Posterior vena cava (tissue), 2 donors: ENCODE measurements around the gene NCAM1. TPM values are rescaled to one million over a fixed set of nuclear protein-coding genes. Genes with fewer than 3 reads are reported as not detected.

Experiments
- DNase-seq: peaks from one replicate; pipeline ENCODE4 v3.0.0-alpha.2; 2020; ENCODE audit warnings: low spot score
- intact Hi-C, 2 donors: fragments of 100-400 bp; cut with DNase I; formaldehyde crosslinking; loops; one replicate each; pipeline versions ENCODE4 v1.14.1 to v1.14.2; 2022 to 2023
- total RNA-seq, 2 donors: library from RNA; stranded (reverse); fragmentation: NEBNext Ultra II Directional; extraction: Animal tissue kit (Norgen Biotek cat#: 25700); gene quantifications; one replicate each; pipeline ENCODE4 v1.2.1, GENCODE V29; 2021
- donor health status: DM: yes; HTN: yes; CAD: no.
- donor health status: DM: yes; HTN: yes; CAD: no.

NCAM1 gene
- total RNA-seq, 2 donors from 2014 or later: 76.8 to 134 TPM

DNA sequence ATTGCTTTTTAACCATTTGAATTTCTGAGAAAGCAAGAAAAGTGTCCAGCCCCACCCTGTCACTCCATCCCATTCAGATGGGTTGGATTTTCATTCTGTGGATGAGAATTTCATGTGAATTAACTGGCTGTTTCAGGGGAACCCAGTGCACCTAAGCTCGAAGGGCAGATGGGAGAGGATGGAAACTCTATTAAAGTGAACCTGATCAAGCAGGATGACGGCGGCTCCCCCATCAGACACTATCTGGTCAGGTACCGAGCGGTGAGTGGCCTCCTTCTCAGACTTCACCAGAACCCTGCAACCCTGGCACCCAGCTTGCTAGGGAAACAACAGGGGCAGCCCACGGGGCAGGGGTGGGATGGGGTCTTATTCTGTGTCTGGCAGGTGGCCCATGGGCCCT is 294.5 kb downstream of the NCAM1 start:
- no peak for DNase-seq
- intact Hi-C loops: no loop called here

DNA sequence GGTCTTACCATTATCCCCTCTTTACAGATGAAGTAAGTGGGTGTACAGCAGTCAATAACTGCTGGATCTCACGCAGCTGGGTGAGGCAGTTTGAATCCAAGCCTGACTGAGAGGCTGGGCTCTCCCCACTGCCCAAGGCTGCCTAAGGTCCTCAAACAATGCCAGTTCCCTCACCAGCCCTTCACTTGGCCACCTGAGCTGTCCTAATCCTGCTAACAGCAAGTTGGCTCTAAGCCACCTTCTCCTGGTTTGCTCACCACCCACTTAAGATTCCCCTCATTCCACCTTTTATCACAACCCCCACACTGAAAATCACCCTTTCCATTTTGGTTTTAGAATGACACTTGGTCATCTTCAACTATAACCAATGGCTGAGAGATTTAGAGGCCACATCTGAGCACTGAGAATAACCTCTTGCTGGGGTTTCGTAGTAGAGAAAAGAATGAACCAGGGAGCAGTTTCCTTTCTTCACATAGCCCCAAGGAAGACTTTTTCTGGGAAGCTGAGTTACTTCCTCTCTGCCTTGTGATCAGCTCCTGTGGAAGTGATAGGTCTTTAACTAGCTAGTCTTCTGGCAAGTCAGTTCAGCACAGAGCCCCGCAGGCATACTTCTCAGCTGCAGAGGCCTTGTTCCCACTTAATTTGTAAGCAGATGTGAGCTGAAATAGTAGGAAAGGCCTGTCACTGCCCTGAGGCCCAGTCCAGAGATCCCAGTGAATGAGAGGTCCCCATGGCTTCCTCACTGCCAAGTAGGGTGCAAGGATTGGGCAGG is 295.4 kb downstream of the NCAM1 start:
- no peak for DNase-seq

DNA sequence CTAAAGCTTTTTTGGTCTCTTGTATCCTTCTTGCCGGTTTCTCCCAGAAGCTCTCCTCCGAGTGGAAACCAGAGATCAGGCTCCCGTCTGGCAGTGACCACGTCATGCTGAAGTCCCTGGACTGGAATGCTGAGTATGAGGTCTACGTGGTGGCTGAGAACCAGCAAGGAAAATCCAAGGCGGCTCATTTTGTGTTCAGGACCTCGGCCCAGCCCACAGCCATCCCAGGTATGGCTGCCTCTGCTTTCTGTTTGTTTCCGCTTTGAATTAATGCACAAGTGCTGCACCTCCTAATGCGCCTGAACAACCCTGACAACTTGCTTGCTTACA is 298.8 kb downstream of the NCAM1 start:
- intact Hi-C loops: no loop called here

More for the DNA sequence above, 295.4 kb downstream of the NCAM1 start:
- intact Hi-C loops: no loop called here

DNA sequence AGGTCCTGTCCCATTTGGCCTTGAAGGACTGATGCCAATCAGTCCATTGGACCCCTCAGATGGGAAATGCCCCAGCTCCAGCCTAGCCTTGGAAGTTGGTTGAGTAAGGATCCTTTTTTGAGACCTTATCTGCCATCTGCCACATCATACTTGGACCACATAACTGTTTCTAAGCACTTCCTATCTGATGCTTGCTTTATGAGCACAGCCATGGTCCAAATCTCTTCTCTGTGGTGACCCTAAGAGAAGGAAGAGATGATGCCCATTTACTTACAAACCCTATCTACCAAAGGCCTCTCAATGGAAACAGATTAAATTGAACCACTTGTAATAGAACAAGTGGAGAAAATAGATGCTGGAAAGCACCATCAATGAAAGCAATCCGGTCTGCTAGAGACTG is 299.3 kb downstream of the NCAM1 start:
- intact Hi-C loops: no loop called here
- DNase-seq: no peak

More for the DNA sequence above, 298.8 kb downstream of the NCAM1 start:
- no peak for DNase-seq

DNA sequence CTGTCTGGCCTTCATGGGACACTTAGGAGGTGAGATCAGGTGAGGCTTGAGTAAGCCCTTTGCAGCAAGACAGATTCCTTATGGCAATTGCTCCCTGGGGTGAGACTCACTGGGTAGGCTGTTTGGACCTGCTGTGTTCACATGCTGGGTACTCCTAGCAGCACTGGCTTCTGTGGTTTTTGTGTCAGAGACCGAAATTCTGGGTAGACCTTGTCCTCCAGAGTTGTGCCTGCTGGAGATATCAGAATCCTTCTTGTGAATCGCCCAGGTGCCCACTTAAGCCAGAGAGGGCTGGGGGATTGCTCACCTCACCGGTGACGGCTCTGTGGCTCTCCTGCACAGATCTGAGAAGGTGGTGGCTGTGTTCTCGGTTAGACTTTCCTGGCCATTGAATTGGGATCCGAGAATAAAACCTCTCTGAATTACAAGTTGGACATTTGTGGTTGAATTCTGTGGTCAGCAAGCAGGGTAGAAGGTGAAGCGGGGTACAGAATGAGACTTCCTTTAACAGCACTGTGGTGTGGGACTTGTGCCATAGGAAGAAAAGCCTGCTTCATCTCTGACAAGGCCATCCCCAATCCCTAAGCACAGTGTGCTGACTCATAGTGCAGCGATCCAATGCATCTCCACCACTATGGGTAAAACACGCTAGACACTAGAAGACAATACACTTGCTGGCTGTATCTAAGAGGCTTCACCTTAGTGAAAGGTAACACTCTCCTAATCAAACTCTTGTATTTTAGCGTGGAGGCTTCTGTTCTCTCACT is 300.7 kb downstream of the NCAM1 start:
- no peak for DNase-seq
- intact Hi-C loops: no loop called here

DNA sequence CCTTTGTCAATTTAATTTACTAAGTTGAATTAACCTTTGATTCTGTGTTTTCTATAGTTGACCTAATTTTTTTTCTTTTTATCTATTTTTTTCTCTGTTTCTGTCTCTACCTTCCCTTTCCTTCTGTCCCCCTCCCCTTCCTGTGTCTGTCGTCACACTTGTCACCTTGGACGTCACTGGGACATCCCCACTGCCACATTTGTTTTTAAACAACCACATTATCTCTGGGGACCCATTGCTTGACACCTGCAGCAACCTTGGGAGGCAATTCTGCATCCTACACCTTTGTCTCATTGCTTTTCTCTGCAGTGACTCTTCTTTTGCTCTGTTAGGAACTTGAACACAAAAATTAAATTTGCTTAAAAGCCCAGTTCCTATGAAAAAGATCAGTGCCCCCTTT is 301.4 kb downstream of the NCAM1 start:
- no peak for DNase-seq
- intact Hi-C loops: no loop called here

DNA sequence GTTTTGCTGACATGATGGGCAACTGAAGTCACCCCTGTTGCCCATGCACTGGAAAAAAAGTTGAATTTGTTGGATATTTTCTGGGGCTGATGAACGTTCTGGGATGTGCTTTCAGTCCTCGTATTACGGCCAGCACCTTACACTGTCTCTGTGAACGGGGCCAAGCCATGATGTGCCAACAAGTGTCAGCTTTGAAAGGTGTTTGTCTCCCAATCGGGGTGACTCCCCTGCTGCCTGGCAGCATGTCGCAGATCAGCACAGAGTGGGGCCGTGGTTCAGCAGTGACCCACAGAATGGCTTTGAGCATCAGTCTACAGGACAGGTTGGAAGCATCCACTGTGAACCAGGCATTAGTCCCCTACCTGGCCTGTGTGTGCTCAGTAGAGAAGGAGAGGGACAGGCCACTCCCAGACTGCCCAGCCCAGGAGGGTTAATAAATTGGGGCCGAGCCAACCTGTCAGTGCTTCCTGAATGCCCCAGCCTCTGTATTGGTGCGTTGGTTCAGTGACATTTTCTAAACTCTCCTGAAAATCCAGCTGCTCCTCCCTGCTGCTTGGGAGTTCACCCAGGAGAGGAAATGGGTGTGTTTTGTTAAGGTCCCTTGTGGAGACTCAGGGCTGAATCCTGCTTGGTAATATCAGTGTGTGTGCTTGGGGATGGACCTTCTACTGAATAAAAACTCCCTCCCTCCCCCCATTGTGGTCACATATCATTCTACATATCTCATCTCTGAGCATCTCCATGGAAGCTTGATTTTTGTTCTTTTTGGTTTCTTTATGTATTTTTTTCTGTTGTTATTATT is 302.4 kb downstream of the NCAM1 start:
- no peak for DNase-seq
- intact Hi-C loops: no loop called here

DNA sequence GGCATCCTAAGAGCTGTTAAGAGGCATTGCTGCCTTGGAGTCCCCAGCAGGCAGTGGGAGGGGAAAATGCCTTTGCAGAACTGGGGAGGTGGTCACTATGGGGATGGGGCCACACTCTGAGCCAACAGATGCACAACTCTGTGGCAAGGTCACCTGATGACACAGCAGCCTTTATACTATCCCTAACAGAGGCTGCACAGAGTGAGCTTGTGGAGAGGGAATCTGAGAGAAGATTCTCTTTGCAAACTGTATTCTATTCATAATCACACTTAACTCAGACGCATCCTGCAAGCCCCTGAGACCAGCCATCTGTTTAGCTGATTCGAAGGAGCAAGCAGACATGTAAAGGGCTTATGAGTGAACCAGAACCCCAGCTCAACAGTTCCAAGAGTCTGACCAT is 304.1 kb downstream of the NCAM1 start:
- intact Hi-C loops: no loop called here
- DNase-seq: no peak

DNA sequence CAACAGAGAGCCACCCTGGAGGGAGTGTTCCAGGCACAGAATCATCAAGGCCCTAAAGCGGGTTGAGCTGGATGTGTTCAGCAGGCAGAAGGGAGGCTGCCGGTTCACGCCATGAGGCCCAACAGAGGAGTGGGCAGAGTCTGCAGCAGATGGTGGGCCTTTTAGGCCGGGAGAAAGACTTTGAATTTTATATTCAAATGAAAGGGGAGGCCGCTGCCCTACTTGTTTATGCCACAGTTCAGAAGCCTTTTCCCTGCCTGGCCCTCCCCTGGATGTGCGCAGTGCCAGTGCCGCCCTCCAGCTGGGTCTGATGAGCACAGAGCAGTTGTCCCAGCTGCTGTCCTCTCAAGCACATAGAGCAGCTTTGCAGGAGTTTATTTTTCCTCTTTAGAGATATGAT is 306.3 kb downstream of the NCAM1 start:
- intact Hi-C loops: no loop called here

DNA sequence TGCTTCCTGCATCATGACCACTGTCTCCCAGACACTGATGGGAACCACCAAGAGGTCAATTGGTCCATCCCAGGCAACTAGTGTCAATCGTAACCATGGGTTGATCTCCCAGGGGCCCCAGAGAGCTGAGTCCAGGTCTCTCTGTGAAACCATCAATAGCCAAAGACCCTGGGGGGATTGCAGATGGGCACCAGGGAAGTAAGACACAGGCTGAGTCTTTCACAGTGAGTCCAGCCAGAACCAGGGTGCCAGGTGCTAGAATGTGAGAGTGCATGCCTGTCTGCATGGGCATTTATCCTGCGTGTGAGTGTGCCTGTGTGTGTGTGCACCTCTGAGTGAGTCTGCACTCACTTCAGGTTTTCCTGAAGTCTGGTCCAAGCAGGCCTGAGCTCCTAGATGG is 307.9 kb downstream of the NCAM1 start:
- no peak for DNase-seq
- intact Hi-C loops: no loop called here

More for the DNA sequence above, 306.3 kb downstream of the NCAM1 start:
- no peak for DNase-seq

DNA sequence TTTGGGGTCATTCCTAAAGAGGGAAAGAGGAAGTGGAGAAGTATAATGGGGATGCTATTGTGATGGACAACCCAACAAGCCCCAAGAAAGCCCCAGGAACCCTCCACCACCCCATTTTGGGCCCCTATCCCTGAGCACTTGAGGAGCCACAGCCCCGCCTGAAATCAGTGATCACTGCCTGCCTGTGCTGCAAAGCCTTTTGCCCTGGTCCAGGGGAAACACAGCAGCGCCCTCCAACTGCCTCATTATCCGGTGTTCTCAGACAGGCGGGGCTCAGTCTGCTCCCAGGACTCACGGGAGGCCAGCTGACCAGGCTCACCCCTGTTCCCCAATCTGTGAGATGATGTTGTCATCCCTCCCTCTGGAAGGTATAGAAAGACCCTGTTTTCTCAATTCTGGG is 308.4 kb downstream of the NCAM1 start:
- intact Hi-C loops: no loop called here
- no peak for DNase-seq

DNA sequence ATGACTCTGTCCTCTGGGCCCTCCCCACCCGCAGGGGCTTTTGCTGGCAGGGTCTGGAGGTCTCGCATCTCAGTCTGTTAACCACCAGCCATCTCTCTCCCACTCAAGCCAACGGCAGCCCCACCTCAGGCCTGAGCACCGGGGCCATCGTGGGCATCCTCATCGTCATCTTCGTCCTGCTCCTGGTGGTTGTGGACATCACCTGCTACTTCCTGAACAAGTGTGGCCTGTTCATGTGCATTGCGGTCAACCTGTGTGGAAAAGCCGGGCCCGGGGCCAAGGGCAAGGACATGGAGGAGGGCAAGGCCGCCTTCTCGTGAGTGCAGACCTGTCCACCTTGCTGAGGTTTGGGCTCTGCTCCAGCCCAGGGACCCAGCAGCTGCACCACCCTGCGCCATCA is 308.9 kb downstream of the NCAM1 start:
- no peak for DNase-seq
- intact Hi-C loops: no loop called here

DNA sequence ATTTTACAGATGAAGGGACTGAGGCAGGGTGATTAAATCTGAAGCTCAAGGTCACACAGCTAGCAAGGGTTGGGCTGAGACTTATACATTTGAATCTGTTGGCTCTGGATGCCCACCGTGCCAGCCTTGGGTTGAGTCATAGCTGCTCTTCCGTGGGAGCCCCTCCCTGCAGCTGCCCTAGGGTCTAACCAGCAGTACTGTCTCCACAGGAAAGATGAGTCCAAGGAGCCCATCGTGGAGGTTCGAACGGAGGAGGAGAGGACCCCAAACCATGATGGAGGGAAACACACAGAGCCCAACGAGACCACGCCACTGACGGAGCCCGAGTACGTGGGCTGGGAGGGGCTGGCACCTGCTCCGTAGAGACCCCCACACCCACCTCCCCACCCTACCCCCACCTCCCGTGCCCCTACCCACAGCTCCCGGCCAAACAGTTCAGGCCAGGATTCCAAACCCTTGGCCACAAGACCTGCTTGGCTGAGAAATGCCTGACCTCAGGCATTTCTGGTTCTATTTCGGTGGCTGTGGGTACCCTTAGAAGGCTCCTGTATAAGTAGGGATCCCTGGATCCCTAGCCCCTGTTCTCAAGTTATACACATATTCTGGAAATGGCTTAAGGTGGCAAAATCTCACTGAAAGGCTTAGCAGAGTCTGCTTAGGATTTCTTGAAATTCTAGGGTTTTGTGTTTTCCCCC is 310.5 kb downstream of the NCAM1 start:
- no peak for DNase-seq
- intact Hi-C loops: no loop called here

DNA sequence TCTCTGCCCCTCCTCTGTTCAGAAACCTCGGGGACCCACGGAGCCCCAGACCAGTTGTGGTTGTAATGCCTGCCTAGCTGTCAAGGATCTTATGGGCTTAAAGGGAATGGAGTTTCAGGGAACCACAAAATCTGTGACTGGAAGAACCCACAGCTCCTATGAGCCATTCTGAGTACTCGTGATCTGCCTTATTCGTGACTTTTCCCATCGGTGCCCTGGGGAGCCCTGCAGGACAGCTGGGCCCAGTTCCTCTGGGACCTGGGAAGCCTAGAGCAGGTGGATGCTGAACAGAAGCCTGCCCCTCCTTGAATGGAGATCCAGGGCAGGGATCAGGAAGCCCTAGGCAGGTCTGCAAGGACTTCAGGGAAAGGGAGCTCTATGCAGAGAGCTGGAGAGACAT is 311.1 kb downstream of the NCAM1 start:
- DNase-seq: no peak
- intact Hi-C loops: no loop called here

DNA sequence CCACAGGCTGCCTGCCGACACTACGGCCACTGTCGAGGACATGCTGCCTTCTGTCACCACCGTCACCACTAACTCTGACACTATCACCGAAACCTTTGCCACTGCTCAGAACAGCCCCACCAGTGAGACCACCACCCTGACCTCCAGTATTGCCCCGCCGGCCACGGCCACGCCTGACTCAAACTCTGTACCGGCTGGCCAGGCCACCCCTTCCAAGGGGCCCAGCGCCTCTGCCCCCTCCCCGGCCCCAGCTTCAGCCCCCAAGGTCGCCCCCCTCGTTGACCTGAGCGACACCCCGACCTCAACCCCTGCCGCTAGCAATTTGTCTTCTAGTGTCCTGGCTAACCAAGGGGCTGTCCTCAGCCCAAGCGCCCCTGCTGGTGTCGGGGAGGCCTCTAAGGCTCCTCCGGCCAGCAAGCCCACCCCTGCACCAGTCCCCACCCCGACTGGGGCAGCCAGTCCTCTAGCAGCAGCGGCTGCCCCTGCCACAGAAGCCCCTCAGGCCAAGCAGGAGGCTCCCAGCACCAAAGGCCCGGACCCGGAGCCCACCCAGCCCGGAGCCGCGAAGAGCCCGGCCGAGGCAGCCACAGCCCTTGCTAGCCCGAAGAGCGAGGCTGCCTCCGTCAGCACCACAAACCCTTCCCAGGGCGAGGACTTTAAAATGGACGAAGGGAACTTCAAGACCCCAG is 311.9 kb downstream of the NCAM1 start:
- no peak for DNase-seq

DNA sequence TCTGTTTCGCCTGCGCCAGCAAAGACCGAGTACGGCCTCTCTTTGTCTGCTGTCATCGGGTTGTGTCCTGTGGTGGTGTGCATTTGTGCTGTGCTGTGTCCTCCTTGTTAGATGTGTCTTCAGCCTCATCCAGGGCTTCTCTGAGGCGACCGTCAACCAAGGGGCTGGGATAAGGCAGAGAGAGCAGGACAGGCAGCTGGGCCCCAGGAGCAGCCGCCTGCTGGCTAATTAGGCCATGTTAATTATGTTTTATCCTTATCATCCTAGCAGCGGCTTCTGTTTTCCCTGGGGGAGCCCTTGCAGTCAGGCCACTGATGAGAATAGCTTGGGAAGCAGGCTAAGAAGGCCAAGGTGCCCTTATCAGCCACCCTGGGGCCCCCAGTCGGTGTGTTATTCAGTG is 312.5 kb downstream of the NCAM1 start:
- intact Hi-C loops: no loop called here
- DNase-seq: no peak

More for the DNA sequence above, 311.9 kb downstream of the NCAM1 start:
- intact Hi-C loops: no loop called here

DNA sequence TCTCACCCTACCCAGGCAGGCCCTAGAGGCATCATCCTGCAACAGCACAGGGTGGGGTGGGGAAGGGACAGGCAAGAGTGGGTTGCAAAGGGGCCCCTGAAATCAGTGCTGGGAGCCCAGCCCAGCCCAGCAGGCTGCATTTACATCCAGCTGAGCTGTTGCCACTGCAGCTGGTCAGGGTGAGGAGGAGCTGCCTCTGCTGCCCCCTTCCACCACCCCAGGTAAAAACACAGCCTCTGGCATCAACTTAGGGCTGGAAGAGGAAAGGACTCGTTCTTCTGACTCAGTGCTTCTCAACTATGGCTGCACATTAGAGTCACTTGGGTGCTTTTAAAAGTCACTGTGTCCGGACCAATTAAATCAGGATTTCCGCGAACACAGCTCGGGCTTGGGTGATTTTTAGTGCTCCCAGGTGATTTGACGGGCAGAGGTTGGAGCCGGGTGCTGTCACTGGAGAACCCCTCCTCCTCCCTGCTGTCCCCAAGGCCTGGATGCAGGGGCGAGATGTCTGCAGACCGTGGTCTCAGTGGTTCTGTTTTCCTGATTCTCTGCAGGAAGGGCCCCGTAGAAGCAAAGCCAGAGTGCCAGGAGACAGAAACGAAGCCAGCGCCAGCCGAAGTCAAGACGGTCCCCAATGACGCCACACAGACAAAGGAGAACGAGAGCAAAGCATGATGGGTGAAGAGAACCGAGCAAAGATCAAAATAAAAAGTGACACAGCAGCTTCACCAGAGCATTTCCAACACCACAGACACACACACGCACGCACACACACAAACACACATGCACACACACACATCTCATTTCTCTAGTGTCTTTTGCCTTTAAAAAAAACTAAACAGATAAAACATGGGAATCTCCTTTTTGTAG is 313.7 kb downstream of the NCAM1 start:
- DNase-seq: no peak
- intact Hi-C loops: no loop called here

DNA sequence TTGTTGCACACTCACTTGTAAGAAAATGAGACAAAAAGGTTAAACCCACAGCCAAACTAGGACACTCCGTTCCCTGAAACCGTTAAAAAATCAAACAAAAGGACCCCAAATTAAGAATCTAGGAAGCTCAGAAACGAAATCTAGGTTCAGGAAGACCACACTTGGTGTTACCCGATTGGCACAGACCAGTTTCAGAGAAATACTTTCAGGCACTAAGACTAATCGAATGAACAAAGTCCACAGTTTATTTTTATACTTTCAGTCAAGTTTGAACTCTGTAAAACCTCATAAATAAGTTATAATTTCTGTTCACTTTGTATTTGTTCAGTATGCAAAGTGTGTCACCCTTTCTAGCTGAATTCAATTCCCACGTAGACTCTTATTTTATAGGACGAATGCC is 314.4 kb downstream of the NCAM1 start:
- intact Hi-C loops: no loop called here
- no peak for DNase-seq
